AG04450 (cell line): Measurements from ENCODE around the gene PTGFRN. TPM values are rescaled to one million over a fixed set of nuclear protein-coding genes. Genes with fewer than 3 reads are reported as not detected.

ENCODE experiments used
- CTCF ChIA-PET: fragments of 300-600, 350-600 bp; formaldehyde crosslinking; extraction: SDS; loops from one replicate; lab custom pipeline; 2022; ENCODE audit warnings: antibody characterized with exemption, inconsistent platforms; lab: Charles Lee
- POLR2A ChIA-PET: fragments of 350-600 bp; formaldehyde crosslinking; extraction: SDS; loops from one replicate; lab custom pipeline; 2021; ENCODE audit warnings: antibody characterized with exemption, inconsistent platforms; lab: Yijun Ruan, JAX
- DNase-seq: peaks from one replicate; pipeline ENCODE4 v3.0.0-alpha.2; 2011; ENCODE audit warnings: low read depth, low spot score
- H3K27ac ChIP-seq: one replicate; pipeline ENCODE4 v1.5.1; 2012; ENCODE audit warnings: low read depth, low read length, control low read depth
- H3K27me3 ChIP-seq: one replicate; pipeline ENCODE4 v1.6.0; 2012; ENCODE audit warnings: low read length; ENCODE audit not compliant: control insufficient read depth, insufficient read depth
- H3K4me3 ChIP-seq: 2 replicates; pipeline ENCODE4 v1.5.1; 2011; ENCODE audit warnings: mild to moderate bottlenecking, low read depth, low read length, control low read depth
- H3K9me3 ChIP-seq: 2 replicates; pipeline ENCODE4 v1.5.1; 2012; ENCODE audit warnings: low read length; ENCODE audit not compliant: control insufficient read depth, insufficient read depth
- CTCF ChIP-seq: IDR thresholded peaks from 2 replicates; pipeline ENCODE4 v1.5.1; 2011; ENCODE audit warnings: low read depth, low read length, control low read depth, inconsistent platforms
- polyA plus RNA-seq: library from polyadenylated mRNA; depleted of rRNA; stranded (reverse); fragments of >200 nt; gene quantifications from 2 replicates; pipeline ENCODE4 v1.2.3, GENCODE V29; 2011

PTGFRN gene
- polyA plus RNA-seq, 1 experiment = 0.46 TPM

GRCh38 chr1:116940814-116941599, 31.3 kb downstream of the PTGFRN start:
- no peak for TF ChIP-seq CTCF
- ChIA-PET POLR2A (no interaction called here), CTCF (no interaction called here)
- Histone ChIP-seq H3K4me3 (no peak overlapping the region), H3K27me3 (no peaks in the 10 kb centered on the region), H3K27ac (no peak overlapping the region), H3K9me3 (no peaks in the 10 kb centered on the region)
- no peak for DNase-seq

GRCh38 chr1:116941670-116942069, 32.0 kb downstream of the PTGFRN start:
- TF ChIP-seq CTCF = no peak
- H3K27me3 ChIP-seq = no peaks in the 10 kb centered on the region
- ChIA-PET POLR2A (no interaction called here), CTCF (interaction anchor here (0.5 kb wide), 1 partner anchor 58 kb away, joined by 3 read pairs; no protein-coding TSS in a partner anchor)
- no peak for DNase-seq
- no peaks in the 10 kb centered on the region for H3K9me3 ChIP-seq
- H3K4me3 ChIP-seq = no peak overlapping the region
- no peak overlapping the region for H3K27ac ChIP-seq

GRCh38 chr1:116942344-116942743, 32.6 kb downstream of the PTGFRN start:
- Histone ChIP-seq H3K9me3 (no peaks in the 10 kb centered on the region), H3K27ac (no peak overlapping the region), H3K4me3 (no peak overlapping the region), H3K27me3 (no peaks in the 10 kb centered on the region)
- TF ChIP-seq CTCF = no peak
- POLR2A ChIA-PET = no interaction called here
- CTCF ChIA-PET = no interaction called here
- DNase-seq = no peak

GRCh38 chr1:116943438-116943837, 33.7 kb downstream of the PTGFRN start:
- Histone ChIP-seq H3K4me3 (no peak overlapping the region), H3K9me3 (no peaks in the 10 kb centered on the region), H3K27me3 (no peaks in the 10 kb centered on the region), H3K27ac (no peak overlapping the region)
- no peak for TF ChIP-seq CTCF
- no peak for DNase-seq
- ChIA-PET POLR2A (no interaction called here), CTCF (no interaction called here)

- Histone ChIP-seq H3K27me3 (no peaks in the 10 kb centered on the region), H3K9me3 (no peaks in the 10 kb centered on the region), H3K4me3 (no peak overlapping the region), H3K27ac (no peak overlapping the region)
- no peak for TF ChIP-seq CTCF
- ChIA-PET CTCF (no interaction called here), POLR2A (no interaction called here)
- DNase-seq = no peak
Observed at GRCh38 chr1:116944613-116945012, 34.9 kb downstream of the PTGFRN start.
